HG02759 (cell line): ENCODE data around the gene INF2.

Experiments
- ATAC-seq: cut with Tn5 transposase; IDR thresholded peaks from one replicate; pipeline ENCODE4 v1.9.1; 2021; ENCODE audit warnings: mild to moderate bottlenecking, moderate library complexity; ENCODE audit not compliant: unreplicated experiment

The INF2 gene

DNA sequence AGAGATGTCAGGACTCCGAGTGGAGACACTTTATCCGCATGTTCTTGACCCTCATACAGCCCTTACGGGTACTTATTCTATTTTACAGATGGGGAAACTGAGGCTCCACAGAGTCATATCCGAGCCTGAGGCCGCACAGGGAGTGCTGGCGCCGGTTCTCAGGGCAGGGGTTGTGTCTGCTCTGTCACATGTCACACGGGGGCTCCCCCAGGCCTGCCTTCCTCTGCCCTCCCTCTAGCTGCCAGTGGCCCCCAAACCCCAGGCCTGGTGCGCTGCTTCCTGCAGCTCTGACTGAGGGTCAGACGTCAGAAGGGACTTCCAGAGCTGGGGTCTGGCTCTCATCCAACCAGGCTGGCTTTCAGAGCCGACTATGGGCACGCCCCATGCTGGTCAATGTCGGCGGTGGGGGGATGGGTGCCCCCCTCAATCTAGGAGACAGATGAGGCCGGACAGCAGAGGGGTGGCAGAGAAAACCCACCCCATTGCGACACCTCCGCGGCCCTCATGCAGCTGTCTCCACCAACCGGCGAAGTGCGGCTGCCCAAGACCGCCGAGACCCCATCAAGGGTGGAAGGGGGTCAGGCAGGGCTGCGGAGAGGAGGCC lies 811 bp upstream of the INF2 start:
- no peak for ATAC-seq

DNA sequence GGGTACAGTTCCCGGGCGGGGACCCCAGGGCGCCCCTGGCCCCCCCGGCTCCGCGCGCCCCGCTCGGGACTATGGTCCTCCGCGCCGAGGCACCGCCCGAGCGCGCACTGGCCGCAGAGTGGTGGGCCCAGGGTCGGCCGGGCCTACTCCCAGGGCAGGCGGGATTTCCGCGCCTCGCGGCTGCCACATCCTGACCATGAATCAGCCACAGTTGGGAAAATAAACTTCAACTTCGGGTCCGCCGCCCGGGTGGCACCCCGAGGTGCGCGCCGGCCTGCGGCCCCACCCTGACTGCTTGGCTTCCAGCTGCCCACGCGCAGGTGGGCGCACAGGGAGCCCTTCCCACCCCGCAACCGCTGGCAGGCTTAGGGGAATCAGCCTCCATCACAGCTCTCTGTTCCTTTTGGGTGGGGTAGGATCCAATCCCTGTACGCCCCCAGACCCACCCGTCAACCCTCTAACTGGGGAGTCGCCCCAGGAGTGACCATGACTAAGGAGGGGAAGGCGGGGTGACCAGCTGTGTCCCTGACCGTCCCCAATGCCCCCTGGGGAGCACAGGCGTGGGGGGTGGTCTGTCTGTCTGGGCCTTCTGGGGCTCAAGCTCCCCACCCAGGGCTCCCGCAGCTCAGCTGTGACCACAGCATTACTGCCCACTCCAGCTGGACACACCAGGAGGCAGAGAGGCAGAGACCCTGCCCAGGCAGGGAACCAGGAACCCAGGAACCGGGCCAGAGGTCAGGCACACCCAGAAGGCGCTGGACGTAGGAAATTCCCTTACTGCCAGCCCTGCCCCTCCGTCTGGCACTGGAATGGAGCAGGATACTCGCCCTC lies 678 bp downstream of the INF2 start:
- no peak for ATAC-seq

DNA sequence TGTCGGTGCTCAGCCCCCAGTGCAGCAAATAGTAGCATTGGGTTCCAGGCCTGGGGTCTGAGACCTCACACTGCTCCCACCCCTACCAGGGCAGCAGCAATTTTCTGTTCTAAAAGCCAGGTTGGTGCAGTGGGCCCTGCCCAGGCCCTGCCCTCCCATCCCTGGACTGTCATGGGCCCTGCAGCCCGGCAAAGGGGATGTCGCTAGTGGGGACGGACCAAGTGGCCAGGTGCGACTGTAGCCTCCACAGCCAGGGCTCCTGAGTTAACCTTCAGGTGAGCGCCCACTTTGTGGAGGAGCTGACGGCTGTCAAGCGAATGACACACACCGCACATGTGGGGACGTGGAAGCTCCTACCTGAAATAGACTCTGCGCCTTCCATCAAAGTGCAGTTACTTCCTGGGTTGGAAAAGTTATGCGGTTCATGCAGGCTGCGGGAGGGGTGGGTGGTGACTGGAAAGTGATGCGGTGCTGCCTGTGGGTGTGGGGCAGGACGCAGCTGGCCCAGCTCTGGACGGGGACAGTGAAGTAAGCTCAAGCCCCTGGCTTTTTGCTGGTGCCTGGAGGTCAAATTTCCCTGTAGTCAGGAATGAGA lies 1.5 kb downstream of the INF2 start:
- no peak for ATAC-seq

DNA sequence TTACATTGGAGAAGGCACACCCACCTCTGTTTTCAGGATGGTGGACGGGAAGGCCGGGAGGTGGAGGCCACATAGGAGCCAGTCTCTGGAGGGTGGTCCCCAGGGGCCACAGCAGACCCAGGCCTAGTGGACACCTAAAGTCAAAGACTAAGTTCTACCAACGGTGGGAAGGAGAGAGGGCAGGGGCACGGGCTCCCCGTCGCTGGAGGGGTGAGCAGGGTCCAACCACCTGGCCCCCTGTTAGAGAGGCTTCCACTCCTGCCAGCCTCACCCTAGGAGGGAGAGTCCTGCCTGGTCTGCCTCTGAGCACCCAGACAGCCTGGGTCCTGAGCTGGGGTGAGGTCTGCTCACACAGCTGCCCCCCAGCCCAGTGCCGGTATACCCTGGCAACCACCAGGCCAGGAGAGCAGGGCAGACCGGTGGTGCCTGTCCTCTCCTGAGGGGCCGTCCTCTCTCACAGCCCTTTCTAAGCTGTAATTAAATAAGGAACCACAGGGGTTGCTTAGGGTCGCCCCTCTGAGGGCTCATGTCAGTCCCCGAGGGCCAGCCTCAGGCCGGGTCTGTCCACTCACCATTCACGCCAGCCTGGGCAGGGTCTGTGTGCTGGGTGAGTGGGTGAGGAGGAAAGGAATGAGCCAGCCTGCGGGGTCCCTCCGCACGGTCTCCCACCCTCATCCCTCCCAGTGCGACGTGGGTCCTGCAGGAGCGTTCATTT lies 2.3 kb downstream of the INF2 start:
- ATAC-seq, result no peak

DNA sequence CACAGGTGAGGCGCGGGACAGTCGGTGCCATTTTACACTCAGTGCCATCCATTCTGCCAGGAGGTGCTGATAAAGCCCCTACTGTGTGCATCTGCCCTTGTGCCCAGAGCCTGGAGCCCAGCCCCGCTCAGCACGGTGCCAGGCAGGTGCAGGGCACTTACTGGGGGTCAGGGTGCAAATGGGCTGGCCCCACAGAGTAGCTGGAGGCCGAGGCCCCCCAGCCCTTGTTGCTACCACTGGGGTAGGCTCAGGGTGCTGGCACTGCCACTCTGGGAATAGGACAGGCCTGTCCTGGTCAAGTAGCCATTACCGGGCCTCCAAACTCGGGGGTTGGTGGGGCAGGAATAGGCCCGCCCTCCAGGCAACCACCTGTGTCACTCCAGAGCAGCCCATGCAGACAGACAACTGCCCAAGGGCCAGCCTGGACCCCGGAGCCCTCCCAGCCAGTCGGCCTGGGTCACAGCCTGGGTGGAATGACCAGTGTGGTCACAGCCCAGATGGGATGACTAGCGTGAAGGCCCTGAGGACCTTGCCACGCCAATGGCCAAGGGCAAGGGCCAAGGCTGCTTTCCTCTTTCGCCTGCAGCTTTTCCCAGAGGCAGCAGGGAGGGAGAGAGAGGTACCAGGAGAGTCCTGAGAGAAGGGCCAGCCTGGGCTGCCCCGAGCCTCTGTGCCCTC lies 3.0 kb downstream of the INF2 start:
- ATAC-seq, result no peak

DNA sequence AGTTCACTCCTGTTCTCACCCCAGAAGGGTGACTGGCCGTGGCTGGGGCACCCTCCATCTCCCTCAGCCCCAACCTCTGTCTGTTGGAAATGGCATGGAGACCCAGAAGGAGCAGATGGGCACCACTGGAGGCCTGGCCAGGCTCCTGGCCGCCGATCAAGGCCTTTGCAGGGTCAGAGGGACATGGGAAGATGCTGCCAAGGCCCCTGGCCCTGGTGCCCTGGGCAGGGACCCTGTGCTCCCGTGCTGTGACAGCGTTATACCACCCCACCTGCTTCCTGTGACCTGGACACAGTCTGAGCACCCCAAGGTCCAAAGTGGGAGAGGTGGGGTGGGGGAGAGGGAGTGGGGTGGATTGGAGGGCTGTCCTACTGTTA lies 3.5 kb downstream of the INF2 start:
- ATAC-seq, result no peak

DNA sequence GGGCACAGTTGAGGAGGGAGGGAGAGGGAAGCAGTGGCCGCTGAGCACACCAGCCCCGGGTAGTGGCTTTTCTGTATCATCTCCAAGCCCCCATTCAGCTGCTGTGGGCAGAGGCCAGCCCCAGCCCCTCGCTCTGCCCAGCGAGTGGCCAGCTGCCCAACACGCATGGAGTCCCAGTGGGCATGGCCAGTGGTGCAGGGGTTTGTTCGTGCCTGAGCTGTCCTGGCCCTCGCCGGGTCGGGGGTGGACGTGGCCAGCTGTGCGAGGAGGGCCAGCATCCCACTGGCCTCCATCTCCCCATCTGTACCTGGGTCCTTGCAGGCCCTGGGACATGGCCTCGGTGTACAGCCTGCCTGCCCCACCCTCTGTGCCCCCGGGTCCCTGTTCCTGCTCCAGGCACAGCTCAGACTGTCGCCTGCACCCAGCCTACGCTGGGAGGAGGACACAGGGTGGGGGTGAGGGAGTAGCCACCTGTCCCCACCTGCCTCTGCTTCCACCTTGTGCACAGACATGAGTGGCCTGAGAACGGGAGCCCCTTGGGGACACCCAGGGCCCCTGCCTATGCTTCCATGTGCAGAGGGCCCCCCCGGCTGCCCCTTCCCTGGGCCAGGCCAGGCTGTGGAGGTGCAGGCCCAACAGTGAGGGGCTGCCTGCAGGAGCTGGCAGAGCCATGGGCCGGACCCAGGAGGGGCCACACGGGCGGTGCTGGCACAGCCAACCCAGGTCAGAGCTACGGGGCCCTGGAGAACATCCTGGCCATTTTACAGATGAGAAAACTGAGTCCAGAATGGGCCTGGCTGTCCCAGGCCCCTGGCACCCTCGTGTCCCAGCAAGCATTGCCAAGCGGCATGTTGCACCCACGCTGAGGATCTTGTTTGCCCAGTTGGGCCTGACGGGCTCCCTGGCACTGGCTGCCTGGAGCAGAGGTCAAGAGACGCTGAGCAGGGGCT lies 4.3 kb downstream of the INF2 start:
- no peak for ATAC-seq

DNA sequence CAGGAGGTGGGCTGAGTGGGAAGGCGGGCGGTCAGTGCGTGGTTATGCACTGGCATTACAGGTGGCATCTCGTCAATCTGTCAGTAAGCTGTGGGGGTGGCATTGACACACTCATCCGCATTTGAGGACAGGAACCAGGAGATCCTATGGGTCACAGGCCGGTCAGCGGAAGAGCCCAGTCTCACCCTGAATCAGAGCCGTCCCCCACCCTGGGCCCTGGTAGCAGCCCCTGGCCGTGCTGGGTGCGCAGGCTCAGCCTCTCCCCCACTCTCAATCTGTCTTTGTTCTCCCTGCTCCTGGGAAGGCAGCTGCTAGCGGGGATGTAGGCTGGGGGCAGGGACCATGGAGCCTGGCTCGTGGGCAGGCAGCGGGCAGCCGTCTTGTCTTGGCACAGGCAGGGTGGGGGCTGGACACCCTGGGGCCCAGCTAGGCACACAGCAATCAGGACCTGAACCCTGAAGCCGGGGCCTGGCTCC lies 5.1 kb downstream of the INF2 start:
- no peak for ATAC-seq

DNA sequence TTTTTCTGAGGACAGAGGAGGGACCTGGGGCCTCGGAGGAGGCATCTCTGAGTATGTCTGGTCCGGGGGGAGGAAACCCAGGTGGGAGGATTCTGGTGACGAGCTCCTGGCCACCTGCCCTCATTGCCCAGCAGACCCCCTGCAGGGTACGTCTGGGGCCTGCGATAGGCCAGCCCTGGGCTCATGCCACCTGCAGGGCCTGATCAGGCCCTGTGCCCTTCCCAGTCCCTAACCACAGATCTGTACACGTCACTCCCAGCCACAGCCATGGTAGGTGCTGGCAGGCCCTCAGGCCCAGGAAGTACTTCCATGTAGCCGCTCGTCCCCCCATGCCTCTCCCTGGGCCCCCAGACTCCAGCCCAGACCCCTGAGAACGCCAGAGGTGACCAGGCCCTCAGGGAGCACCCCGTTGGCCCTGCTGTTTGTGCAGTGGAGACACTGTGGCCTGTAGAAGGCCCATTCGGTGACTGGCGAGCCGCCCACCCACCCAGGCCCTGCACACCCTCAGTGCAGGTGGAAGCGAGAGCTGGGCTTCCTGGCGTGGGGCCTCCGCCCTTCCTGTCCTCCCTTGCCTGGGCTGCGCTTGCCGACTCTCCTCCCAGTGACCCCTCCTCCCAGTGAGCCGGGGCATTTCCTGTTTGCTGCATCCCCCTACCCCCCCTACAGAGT lies 5.7 kb downstream of the INF2 start:
- ATAC-seq, result no peak

DNA sequence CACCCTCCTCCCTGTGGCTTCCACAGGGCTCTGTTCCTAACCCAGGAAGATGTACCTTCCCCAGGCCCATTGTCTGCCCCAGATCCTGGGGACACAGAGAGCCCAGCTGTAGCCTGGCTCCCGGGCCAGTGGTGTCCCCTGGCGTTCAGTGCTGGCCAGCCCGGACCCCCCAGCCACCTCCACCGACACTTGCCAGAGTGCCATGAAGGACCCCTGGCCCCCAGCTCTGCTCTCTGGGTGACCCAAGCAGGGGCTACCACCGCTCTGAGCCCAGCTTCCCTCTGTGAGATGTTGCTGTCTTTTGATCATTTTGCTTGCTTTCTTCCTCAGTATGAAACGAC lies 6.2 kb downstream of the INF2 start:
- no peak for ATAC-seq

DNA sequence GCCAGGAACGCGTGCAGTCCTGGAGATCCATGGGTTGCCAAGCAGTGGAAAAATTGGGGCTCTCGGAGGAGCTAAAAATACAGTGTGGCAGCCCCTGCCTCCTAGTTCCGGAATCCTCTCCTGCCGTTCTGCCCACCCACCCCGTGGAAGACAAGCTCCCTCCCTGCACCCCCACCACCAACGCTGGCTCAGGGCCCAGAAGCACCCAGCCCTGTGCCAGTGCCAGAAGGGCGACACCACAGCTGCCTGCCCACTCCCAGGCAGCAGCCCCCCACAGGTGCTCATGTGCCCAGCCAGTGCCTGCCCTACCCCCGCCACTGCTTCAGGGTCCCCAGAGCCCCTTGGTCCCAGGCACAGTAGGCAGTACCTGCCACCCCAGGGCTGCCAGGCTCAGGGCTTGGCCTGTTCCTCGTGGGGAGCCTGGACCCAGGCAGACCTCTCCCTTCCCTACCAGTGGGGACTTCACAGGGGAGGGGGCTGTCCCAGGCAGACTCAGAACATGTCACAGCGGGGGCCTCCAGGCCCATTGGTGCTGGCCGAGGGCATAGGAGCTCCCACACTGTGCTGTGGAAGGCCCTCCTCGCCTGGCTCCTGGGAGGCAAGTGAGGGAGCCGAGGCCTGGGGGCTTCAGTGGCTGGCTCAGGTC lies 7.4 kb downstream of the INF2 start:
- ATAC-seq, result no peak

DNA sequence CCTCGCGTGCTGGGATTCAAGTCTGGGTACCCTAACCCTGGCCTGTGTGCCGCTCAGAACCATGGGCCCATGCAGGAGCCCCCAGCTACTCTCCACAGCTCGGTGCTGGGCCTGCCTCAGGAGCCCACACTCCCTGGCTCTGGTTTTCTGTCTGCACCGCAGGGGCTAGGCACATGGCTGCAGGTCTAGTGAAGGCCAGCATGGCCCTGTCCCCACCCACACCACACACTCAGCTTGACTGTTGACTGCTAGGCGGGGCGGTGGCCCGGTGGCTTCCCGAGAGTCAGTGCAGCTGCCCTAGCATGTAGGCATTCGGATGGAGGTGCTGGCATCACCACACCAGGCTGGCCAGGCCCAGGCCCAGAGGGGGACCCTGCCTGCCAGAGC lies 7.9 kb downstream of the INF2 start:
- no peak for ATAC-seq

DNA sequence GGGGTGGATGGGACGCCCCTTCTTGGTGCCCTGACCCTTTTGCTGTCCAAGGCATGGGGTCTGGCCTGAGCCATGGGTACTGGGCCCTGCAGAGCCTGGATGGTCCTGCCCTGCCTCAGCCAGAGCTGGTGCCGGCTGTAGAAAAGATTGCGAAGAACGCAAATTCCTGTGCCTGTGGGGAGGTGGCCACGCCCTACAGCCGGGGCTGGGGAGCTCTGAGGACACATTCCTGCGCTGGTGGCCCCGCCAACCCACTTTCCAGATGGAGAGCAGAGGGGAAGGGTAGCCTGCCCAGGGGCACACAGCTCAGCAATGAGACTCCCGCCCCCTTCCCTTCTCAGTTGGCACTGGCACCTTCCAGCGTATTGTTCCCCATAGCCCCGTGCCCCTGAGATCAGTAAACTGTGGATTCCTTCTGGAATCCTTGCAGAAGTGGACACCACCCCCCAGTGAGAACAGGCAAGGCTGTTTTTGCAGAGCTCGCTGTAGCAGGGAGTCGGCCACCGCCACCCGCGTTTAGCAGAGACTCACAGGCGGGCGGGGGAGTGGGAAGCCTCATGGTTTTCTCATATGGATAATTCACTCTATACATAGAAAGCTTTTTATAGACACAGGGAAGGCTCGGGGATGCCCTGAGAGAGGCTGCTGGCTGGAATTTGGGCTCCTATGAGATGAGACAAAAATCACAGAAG lies 8.6 kb downstream of the INF2 start:
- no peak for ATAC-seq

DNA sequence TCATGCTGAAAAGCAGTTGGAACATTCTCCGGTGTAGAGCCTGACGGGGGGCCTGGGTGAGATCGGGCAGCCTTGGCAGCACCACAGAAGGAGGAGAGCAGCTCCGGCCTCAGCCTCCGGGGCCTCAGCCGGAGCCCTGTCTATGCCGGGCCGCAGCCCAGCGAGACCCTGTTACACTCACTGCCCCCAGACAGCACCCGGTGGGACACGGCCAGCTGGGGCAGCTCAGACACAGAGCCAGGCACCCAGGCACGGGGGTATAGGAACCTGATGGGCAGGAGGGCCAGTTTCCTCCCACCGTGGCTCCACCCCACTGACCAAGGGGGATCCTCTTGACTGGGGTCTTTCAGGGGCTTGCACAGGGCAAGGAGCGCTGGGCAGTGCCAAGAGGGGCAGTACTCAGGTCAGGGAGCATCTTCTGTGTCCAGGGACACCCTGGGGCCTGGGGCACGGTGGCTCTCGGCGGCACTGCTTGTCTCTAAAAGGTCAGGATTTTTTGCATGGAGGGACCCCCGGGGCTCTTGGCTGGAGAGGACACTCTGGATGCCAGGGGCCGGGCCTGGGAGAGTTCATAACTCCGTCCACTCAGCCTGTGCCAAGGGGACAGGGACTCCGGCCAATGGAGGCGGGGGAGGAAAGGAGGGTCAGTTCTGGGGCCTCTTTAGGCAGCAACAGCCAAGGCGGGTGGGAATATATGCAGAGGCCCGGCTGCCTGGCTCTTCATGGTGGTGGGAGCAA lies 9.4 kb downstream of the INF2 start:
- ATAC-seq, result no peak

DNA sequence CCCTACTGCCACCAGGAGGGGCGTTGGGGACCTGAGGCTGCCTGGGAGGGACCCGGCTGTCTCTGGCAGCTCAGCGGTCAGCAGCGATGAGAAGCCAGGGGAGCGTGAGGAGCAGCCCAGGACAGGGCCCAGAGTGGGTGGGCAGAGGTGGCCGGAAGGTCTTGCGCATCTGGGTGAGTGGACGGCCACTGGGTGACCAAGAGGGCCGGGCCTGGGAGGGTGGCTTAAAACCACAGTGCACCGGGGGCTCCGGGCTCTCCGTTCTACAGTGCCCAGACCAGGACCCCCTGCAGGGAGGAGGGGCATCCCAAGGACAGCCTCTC lies 10.0 kb downstream of the INF2 start:
- ATAC-seq, result no peak

DNA sequence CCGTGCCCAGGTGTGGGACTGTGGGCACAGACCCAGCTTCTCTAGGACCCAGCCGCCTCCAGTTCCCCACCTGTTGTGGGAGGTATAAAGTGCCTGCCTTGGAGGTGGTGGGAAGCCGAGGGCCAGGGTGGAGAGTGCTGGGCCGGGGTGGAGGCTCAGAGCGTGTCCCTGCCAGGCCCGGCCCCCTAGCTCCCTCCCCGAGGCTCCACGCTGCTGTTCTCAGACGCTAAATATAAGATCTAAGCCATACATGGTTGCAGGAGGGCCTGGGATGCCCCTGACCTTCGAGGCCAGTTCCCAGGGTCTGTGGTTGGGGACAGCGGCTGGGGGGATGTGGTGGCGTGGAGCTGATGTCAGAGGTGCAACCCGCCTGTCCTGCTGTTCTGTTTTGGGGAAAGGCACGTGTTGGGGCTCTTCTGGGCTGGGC lies 10.8 kb downstream of the INF2 start:
- ATAC-seq, result no peak

DNA sequence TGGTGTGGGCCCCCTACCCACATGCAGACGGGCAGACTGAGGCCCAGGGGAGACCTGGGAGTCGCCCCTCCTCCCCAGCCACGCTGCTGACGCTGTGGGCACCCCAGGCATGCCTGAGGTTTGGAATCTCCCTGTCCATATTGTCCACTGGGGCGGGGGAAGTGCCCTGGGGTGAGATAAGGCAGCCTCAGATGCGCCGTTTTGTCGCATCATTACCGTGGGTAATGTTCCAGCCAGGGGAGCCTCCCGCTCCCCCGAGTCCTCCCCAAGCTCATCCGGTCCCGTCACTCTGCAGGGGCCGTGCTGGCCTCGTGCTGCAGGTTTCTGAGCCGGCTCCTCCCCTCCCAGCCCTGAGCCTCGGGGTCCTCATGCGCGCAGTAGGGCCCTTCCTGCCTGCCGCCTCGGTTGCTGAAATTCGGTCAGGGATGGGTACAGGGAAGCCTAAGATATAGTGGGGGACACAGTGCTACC lies 11.4 kb downstream of the INF2 start:
- no peak for ATAC-seq
